ENCODE results near the gene SLC44A1.

Gene SLC44A1

GRCh38 chr9:105269593-105269992, 25.1 kb downstream of the SLC44A1 start:
- in situ Hi-C loops (cut with MboI; ENCODE audit: low sequenced_read_pairs), result no loop called here

GRCh38 chr9:105270711-105271110, 26.3 kb downstream of the SLC44A1 start:
- in situ Hi-C loops (cut with MboI; ENCODE audit: low sequenced_read_pairs), result no loop called here

GRCh38 chr9:105273731-105274130, 29.3 kb downstream of the SLC44A1 start:
- in situ Hi-C loops (cut with MboI; ENCODE audit: low sequenced_read_pairs), result no loop called here

- in situ Hi-C loops (cut with MboI; ENCODE audit: low sequenced_read_pairs), result no loop called here
Measured at GRCh38 chr9:105275111-105275510, 30.7 kb downstream of the SLC44A1 start.

- in situ Hi-C loops (cut with MboI; ENCODE audit: low sequenced_read_pairs), result no loop called here
Measured at GRCh38 chr9:105275938-105276337, 31.5 kb downstream of the SLC44A1 start.

GRCh38 chr9:105278751-105279150, 34.3 kb downstream of the SLC44A1 start:
- in situ Hi-C loops (cut with MboI; ENCODE audit: low sequenced_read_pairs), result no loop called here

GRCh38 chr9:105280691-105281090, 36.2 kb downstream of the SLC44A1 start:
- in situ Hi-C loops (cut with MboI; ENCODE audit: low sequenced_read_pairs), result no loop called here

- in situ Hi-C loops (cut with MboI; ENCODE audit: low sequenced_read_pairs), result no loop called here
Measured at GRCh38 chr9:105281272-105281671, 36.8 kb downstream of the SLC44A1 start.

- in situ Hi-C loops (cut with MboI; ENCODE audit: low sequenced_read_pairs), result no loop called here
Measured at GRCh38 chr9:105281926-105282325, 37.5 kb downstream of the SLC44A1 start.

- in situ Hi-C loops (cut with MboI; ENCODE audit: low sequenced_read_pairs), result no loop called here
Measured at GRCh38 chr9:105282870-105283621, 38.6 kb downstream of the SLC44A1 start.

GRCh38 chr9:105283795-105284194, 39.3 kb downstream of the SLC44A1 start:
- in situ Hi-C loops (cut with MboI; ENCODE audit: low sequenced_read_pairs), result no loop called here

GRCh38 chr9:105284463-105284862, 40.0 kb downstream of the SLC44A1 start:
- in situ Hi-C loops (cut with MboI; ENCODE audit: low sequenced_read_pairs), result no loop called here

GRCh38 chr9:105286098-105286497, 41.6 kb downstream of the SLC44A1 start:
- in situ Hi-C loops (cut with MboI; ENCODE audit: low sequenced_read_pairs), result no loop called here

- in situ Hi-C loops (cut with MboI; ENCODE audit: low sequenced_read_pairs), result no loop called here
Measured at GRCh38 chr9:105289305-105289704, 44.9 kb downstream of the SLC44A1 start.

GRCh38 chr9:105290418-105290817, 46.0 kb downstream of the SLC44A1 start:
- in situ Hi-C loops (cut with MboI; ENCODE audit: low sequenced_read_pairs), result no loop called here

- in situ Hi-C loops (cut with MboI; ENCODE audit: low sequenced_read_pairs), result no loop called here
Measured at GRCh38 chr9:105290954-105291353, 46.5 kb downstream of the SLC44A1 start.

GRCh38 chr9:105291422-105291859, 47.0 kb downstream of the SLC44A1 start:
- in situ Hi-C loops (cut with MboI; ENCODE audit: low sequenced_read_pairs), result no loop called here

- in situ Hi-C loops (cut with MboI; ENCODE audit: low sequenced_read_pairs), result no loop called here
Measured at GRCh38 chr9:105291938-105292337, 47.5 kb downstream of the SLC44A1 start.

- in situ Hi-C loops (cut with MboI; ENCODE audit: low sequenced_read_pairs), result no loop called here
Measured at GRCh38 chr9:105293408-105293807, 49.0 kb downstream of the SLC44A1 start.

GRCh38 chr9:105295201-105295550, 50.7 kb downstream of the SLC44A1 start:
- in situ Hi-C loops (cut with MboI; ENCODE audit: low sequenced_read_pairs), result no loop called here

GRCh38 chr9:105295986-105296385, 51.5 kb downstream of the SLC44A1 start:
- in situ Hi-C loops (cut with MboI; ENCODE audit: low sequenced_read_pairs), result no loop called here

GRCh38 chr9:105296445-105296844, 52.0 kb downstream of the SLC44A1 start:
- in situ Hi-C loops (cut with MboI; ENCODE audit: low sequenced_read_pairs), result no loop called here

GRCh38 chr9:105296877-105297287, 52.4 kb downstream of the SLC44A1 start:
- in situ Hi-C loops (cut with MboI; ENCODE audit: low sequenced_read_pairs), result no loop called here
